Esophagus squamous epithelium (tissue), 4 donors: ENCODE results near the gene TBL1Y.

Source experiments
- POLR2A ChIP-seq, 4 donors: fragments of 450-650 bp; IDR thresholded peaks; one replicate each; pipeline ENCODE4 v1.6.1; 2017; ENCODE audit warnings: antibody characterized with exemption in 4 of 4, mild to moderate bottlenecking in 4 of 4, moderate library complexity in 3 of 4
- TF ChIP-seq, protein P1 (sequence below), 6 experiments: fragments of 450-650 bp in 4 of 6; fragments of 200-600 bp in 2 of 6; sonication (generic) in 2 of 6; IDR thresholded peaks; one replicate each; pipeline ENCODE4 v1.5.1; 2016 to 2019; ENCODE audit warnings: antibody characterized with exemption in 6 of 6, mild to moderate bottlenecking in 4 of 6, moderate library complexity in 4 of 6

DNA sequence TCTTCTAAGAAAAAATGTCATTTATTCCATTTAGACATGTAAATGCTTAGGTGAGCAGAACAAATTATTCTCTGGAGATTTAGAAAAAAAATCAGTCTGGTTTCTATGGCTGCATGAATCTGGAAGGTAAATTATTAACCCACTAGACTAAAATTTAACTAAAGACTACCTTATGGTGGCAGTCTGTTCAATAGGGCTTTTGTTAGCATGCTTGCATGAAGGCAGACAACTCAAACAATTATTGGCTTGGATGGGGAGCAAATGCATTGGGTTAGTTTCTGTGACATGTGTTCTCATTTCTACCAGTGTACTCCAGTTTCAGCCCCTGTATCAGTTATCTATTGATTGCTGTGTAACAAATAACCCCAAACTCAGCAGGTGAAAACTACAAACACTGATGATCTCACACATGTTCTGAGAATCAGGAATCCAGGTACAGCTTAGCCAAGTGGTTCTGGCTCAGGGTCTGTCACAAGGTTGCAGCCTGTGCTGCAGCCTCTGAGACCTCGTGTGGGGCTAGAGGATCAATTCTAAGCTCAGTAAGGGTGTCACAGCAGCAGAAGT is 87.1 kb downstream of the TBL1Y start:
- TF ChIP-seq, protein P1, sequence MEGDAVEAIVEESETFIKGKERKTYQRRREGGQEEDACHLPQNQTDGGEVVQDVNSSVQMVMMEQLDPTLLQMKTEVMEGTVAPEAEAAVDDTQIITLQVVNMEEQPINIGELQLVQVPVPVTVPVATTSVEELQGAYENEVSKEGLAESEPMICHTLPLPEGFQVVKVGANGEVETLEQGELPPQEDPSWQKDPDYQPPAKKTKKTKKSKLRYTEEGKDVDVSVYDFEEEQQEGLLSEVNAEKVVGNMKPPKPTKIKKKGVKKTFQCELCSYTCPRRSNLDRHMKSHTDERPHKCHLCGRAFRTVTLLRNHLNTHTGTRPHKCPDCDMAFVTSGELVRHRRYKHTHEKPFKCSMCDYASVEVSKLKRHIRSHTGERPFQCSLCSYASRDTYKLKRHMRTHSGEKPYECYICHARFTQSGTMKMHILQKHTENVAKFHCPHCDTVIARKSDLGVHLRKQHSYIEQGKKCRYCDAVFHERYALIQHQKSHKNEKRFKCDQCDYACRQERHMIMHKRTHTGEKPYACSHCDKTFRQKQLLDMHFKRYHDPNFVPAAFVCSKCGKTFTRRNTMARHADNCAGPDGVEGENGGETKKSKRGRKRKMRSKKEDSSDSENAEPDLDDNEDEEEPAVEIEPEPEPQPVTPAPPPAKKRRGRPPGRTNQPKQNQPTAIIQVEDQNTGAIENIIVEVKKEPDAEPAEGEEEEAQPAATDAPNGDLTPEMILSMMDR (IDR thresholded peaks at IDR 0.05), result no peak
- TF ChIP-seq POLR2A (IDR thresholded peaks at IDR 0.05), result no peak
